Left renal pelvis (tissue), 4 donors: ENCODE data around the gene CD5L. TPM values are rescaled to one million over a fixed set of nuclear protein-coding genes. Genes with fewer than 3 reads are reported as not detected.

Source experiments
- DNase-seq, 4 donors: peaks; one replicate each; pipeline ENCODE4 v3.0.0-alpha.2; 2013; ENCODE audit warnings: low read depth in 4 of 4, low spot score in 3 of 4
- polyA plus RNA-seq, 4 donors: library from polyadenylated mRNA; unstranded; fragments of 120-200 nt; gene quantifications; one replicate each; pipeline ENCODE4 v1.2.1, GENCODE V29; 2013; ENCODE audit not compliant: insufficient read length in 4 of 4

The CD5L gene
- polyA plus RNA-seq, 4 donors: 0.41 TPM; not detected in 3

- no peak for DNase-seq
Measured at GRCh38 chr1:157819215-157819614, 22.4 kb downstream of the CD5L start.

- no peak for DNase-seq
Measured at GRCh38 chr1:157813269-157813668, 28.3 kb downstream of the CD5L start.

DNA sequence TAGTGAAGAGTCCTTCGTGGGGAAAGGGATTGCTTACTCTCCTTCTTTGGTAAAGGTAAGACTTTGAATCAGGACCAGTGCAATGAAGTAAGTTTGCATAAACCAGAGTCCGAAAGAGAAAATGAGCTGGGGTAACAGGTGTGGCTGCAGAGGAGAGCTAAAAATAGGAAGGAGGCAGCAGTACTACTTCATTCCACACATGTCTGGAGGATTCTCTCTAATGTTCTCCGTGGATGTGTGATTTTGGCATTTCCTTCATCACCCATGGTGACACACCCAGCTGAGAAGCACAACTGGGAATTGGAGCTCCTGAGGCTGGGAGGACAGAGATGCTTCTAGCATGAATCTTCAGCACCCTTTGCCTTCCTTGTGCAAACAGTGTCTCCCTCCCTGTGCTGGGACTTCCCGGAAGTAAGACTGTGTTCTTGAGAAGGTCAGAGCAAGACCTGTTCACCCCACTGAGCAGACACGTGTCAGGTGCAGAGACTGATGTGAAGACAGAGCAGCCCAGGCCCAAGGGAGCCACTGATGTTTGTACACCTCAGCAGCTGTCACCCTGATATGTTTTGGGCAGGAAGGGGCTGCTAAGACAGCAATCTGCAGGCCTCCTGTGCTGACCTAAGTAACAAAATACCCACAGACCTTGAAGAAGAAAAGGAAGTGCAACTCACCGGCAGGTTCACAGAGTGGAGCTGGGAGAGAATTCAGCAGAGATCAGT lies 35.0 kb downstream of the CD5L start:
- no peak for DNase-seq

- no peak for DNase-seq
Measured at GRCh38 chr1:157803851-157804250, 37.8 kb downstream of the CD5L start.

- DNase-seq: no peak
Measured at GRCh38 chr1:157799996-157800395, 41.6 kb downstream of the CD5L start.

DNA sequence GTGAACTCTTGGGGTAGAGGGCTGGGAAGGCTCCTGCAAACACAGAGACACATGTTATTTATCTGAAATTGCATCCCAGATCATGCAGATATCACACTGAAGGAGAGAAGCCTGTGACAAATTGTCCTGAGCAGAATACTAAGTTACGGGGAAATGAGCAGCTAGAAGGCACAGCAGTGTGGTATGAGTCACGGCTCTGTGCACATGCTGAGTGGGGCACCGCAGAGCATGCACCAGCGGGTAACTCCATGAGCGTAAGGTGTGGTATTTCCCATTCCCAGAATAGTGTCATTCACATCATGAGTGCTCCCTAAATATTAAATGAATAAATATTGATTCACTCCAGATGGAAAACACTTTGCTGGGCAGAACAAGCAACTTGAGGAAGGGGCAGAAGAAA lies 43.4 kb downstream of the CD5L start:
- no peak for DNase-seq

GRCh38 chr1:157785248-157785647 lies 56.4 kb downstream of the CD5L start:
- no peak for DNase-seq

GRCh38 chr1:157784801-157785200 lies 56.8 kb downstream of the CD5L start:
- DNase-seq: no peak

DNA sequence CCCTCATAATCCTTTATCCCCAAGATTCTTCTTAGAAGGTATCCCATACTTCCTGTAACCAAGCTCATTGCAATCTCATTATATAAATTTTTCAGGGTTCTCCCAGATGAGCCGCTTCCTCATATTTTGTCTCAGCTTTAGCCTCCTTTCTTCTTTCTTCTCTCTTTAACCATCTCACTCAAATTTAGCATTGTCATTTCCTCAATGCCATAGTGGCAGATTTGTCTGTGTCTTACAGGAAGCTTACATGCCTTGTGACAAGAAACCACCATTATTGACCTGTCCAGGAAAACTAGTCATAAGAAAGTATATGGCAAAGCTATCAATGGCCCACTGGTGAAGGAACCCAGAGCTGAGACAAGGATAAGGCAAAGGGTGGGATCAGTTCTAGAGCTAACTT lies 58.7 kb downstream of the CD5L start:
- DNase-seq: no peak

GRCh38 chr1:157781048-157781447 lies 60.6 kb downstream of the CD5L start:
- no peak for DNase-seq

Other genes starting within 250 kb of the CD5L start
- not detected for gene FCRL4, start 243.7 kb downstream of the CD5L start, polyA plus RNA-seq
- gene FCRL3, start 141.0 kb downstream of the CD5L start, polyA plus RNA-seq: under 1 TPM in 2 of 4 donors, not detected in 2; 0.07 to 0.26 TPM
- under 1 TPM in 1 of 4 donors, not detected in 3; 0.18 TPM for gene FCRL2, start 64.7 kb downstream of the CD5L start, polyA plus RNA-seq
- under 1 TPM in 1 of 4 donors, not detected in 3; 0.74 TPM for gene FCRL1, start 21.7 kb downstream of the CD5L start, polyA plus RNA-seq
- 100 to 1,000 TPM; 144 to 175 (median 169) TPM for gene KIRREL1, start 151.8 kb upstream of the CD5L start, polyA plus RNA-seq